GM12875 (cell line): Measurements from ENCODE around the gene ASPG.

Experiments used
- H3K4me3 ChIP-seq: one replicate; pipeline ENCODE4 v1.5.1; 2011; ENCODE audit warnings: low read depth, low read length, control low read depth
- CTCF ChIP-seq: IDR thresholded peaks from 2 replicates; pipeline ENCODE4 v1.5.1; 2011; ENCODE audit warnings: low read depth, mild to moderate bottlenecking, control low read depth, inconsistent platforms, low read length, moderate library complexity, borderline replicate concordance; ENCODE audit not compliant: insufficient read depth

ASPG gene

GRCh38 chr14:104115691-104116287, 30.3 kb downstream of the ASPG start:
- no peak overlapping the region for H3K4me3 ChIP-seq

GRCh38 chr14:104116288-104116755, 30.8 kb downstream of the ASPG start:
- no peak overlapping the region for H3K4me3 ChIP-seq
- TF ChIP-seq CTCF = no peak

More at GRCh38 chr14:104115691-104116287, 30.3 kb downstream of the ASPG start:
- no peak for TF ChIP-seq CTCF

DNA sequence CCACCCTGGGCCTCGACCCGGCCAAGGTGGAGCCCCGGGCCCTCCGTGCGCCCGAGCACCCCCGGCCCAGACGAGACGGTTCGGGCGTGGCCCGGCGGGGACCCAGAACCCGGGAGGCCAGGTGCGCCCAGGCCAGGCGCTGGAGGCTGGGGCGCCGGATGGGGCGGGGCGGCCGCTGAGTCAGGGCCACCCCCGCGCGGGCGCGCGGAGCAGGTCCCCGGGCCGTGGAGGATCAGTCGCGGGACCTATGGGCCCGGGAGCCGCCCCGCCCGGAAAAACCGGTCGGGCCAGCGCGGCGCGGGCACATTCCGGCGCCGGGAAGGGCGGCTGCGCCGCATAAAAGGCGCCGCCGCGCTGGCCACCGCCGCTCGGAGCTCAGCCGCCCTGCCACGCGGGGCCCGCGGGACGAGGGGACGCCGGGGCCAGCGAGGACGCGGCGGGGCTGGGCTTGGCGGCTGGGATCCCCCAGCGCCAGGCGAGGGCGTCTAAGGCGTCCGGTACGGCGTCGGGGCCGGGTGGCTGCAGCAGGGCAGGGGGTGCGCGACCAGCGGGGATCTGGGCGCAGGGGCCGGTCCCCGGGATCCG, 31.3 kb downstream of the ASPG start:
- no peak overlapping the region for H3K4me3 ChIP-seq
- no peak for TF ChIP-seq CTCF

GRCh38 chr14:104117341-104118005, 32.0 kb downstream of the ASPG start:
- TF ChIP-seq CTCF = no peak
- H3K4me3 ChIP-seq = no peak overlapping the region

DNA sequence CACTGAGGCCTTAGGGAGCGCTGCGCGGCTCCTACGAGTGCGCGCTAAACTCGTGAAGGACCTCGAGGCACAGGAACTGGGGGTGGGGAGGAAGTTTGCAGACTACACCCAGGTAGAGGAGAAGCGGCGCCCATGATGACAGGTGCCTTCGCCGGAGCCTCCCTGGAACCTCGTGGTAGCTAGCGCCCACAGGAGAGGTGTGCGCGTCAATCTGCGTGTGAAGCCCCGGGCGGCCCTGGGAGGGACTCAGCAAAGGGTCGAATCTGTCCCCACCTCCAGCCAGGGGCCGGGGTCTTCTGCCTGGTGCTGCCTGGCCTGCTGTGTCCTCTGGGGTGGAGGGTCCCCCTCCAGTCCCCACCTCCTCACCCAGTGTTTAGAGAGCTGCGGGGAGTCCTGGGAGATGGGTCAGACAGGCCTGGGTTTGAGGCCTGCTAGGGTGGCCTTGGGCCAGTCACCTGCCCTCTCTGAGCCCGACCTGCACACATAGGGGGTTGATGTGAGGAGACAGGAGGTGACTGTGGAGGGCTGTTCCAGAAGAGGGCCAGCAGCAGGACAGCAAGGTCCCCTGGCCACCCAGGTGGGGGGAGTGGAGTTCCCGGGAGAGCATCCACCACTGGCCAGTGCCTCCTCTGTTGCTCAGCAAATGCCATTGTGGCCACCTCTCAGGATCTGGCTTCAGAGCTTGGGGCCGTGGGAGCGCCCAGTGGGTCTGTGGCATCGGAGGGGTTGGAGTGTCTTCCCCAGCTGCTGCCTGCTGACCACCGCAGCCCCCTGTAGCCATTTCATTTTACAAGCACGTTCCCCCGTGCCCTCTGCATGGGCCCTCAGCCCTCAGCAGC, 32.7 kb downstream of the ASPG start:
- H3K4me3 ChIP-seq = no peak overlapping the region
- no peak for TF ChIP-seq CTCF

DNA sequence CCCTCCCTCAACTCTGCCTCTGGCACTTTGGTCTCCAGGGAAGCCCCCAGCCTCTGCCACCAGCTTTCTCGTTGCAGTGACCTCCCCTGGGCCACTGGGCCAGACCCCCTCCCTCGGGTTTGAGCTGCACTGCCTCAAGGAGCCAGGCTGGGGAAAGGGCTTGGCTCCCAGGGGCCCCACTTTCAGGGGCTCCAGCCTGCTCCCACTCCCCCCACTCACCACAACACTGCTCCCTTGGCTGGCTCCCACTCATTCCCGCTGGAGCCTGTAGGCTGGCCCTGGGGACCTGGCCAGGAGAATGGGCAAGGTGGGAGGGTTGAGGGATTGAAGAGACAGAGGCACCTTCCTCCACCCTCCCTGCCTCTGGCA, 33.6 kb downstream of the ASPG start:
- H3K4me3 ChIP-seq = no peak overlapping the region
- TF ChIP-seq CTCF = no peak
